AG10803 (cell line): ENCODE data around the gene WBP1.
"Not testable (repeated sequence)": the region's sequence is repeated elsewhere in the genome, so short reads cannot be mapped to it uniquely, and the experiment has no call there.

Experiments
- DNase-seq: peaks from one replicate; pipeline ENCODE4 v3.0.0; 2010; ENCODE audit warnings: low read depth
- H3K4me3 ChIP-seq: 2 replicates; pipeline ENCODE4 v1.5.1; 2011; ENCODE audit warnings: mild to moderate bottlenecking, low read length, control low read depth
- CTCF ChIP-seq: conservative IDR thresholded peaks from 2 replicates; pipeline ENCODE4 v1.5.1; 2011; ENCODE audit warnings: mild to moderate bottlenecking, low read length, control low read depth, inconsistent platforms

WBP1 gene

GRCh38 chr2:74464406-74464805 is 6.2 kb downstream of the WBP1 start:
- peak overlapping the region; percentile 82 for H3K4me3 ChIP-seq
- no peak for TF ChIP-seq CTCF
- DNase-seq, result no peak

GRCh38 chr2:74470742-74471141 is 12.5 kb downstream of the WBP1 start:
- not testable (repeated sequence) for DNase-seq, H3K4me3 ChIP-seq

GRCh38 chr2:74471332-74472065 is 13.3 kb downstream of the WBP1 start:
- peak overlapping the region; percentile 95 for H3K4me3 ChIP-seq
- DNase-seq, result no peak
- no peak for TF ChIP-seq CTCF

- peak within 1 kb of the TSS; percentile 95 for H3K4me3 ChIP-seq
- peak; percentile 93 for DNase-seq
- TF ChIP-seq CTCF, result no peak
Observed at GRCh38 chr2:74472086-74472944, 14.1 kb downstream of the WBP1 start, which contains the start of gene MRPL53. MRPL53 (minus strand) TSS chr2:74472680; CDS start chr2:74472660, 20 bp downstream.

- DNase-seq, result no peak
- H3K4me3 ChIP-seq, result peak overlapping the region; percentile 95
- TF ChIP-seq CTCF, result no peak
Observed at GRCh38 chr2:74472945-74473258, 14.7 kb downstream of the WBP1 start.

GRCh38 chr2:74474481-74474880 is 16.2 kb downstream of the WBP1 start:
- no peak for TF ChIP-seq CTCF
- no peak for DNase-seq
- H3K4me3 ChIP-seq, result no peak overlapping the region

- DNase-seq, result no peak
- H3K4me3 ChIP-seq, result no peak overlapping the region
- peak; percentile 26 for TF ChIP-seq CTCF
Observed at GRCh38 chr2:74474899-74475298, 16.7 kb downstream of the WBP1 start.
